Kidney (tissue), 14 donors: ENCODE results near the gene ICE2. TPM values are rescaled to one million over a fixed set of nuclear protein-coding genes. Genes with fewer than 3 reads are reported as not detected.

ENCODE experiments used
- DNase-seq, 5 donors: peaks; one replicate each; pipeline ENCODE4 v3.0.0-alpha.2; 2013 to 2020
- FAIRE-seq: peaks from 2 replicates; lab custom pipeline; 2012; peaks lifted over from hg19 to GRCh38; lab: Jason Lieb, UNC
- H3K27ac ChIP-seq, 2 donors: one replicate each; pipeline ENCODE4 v1.7.0; 2013; ENCODE audit warnings: low read depth in 2 of 2, low read length in 2 of 2, inconsistent platforms in 1 of 2
- H3K27me3 ChIP-seq: one replicate; pipeline ENCODE4 v1.7.1; 2013; ENCODE audit warnings: low read length, inconsistent platforms; ENCODE audit not compliant: control insufficient read depth, insufficient read depth
- H3K36me3 ChIP-seq, 3 donors: one replicate each; pipeline versions ENCODE4 v1.7.0 to v1.7.1; 2013; ENCODE audit warnings: low read length in 3 of 3, control low read depth in 1 of 3, inconsistent platforms in 1 of 3; ENCODE audit not compliant: insufficient read depth in 3 of 3, control insufficient read depth in 2 of 3
- H3K4me1 ChIP-seq, 3 donors: one replicate each; pipeline versions ENCODE4 v1.7.0 to v1.7.1; 2013; ENCODE audit warnings: low read length in 3 of 3, inconsistent platforms in 1 of 3, low read depth in 1 of 3; ENCODE audit not compliant: control insufficient read depth in 2 of 3, insufficient read depth in 2 of 3
- H3K4me3 ChIP-seq, 3 donors: one replicate each; pipeline versions ENCODE4 v1.7.0 to v1.8.1; 2013; ENCODE audit warnings: low read length in 3 of 3, control low read depth in 1 of 3, inconsistent platforms in 1 of 3
- H3K9ac ChIP-seq, 3 donors: one replicate each; pipeline versions ENCODE4 v1.7.0 to v1.7.1; 2013; ENCODE audit warnings: low read length in 3 of 3, control low read depth in 1 of 3, inconsistent platforms in 1 of 3
- H3K9me3 ChIP-seq, 3 donors: one replicate each; pipeline versions ENCODE4 v1.7.0 to v1.7.1; 2013; ENCODE audit warnings: low read length in 3 of 3, control low read depth in 1 of 3, inconsistent platforms in 1 of 3; ENCODE audit not compliant: control insufficient read depth in 2 of 3, insufficient read depth in 1 of 3
- CTCF ChIP-seq: IDR thresholded peaks from 3 replicates; pipeline ENCODE4 v1.5.1; 2012; ENCODE audit warnings: mild to moderate bottlenecking, moderate library complexity, borderline replicate concordance; ENCODE audit not compliant: insufficient read depth; ENCODE audit errors: extremely low read depth
- intact Hi-C: fragments of 100-400 bp; cut with DNase I; formaldehyde crosslinking; loops from one replicate; pipeline ENCODE4 v1.11.1; 2022
- polyA plus RNA-seq: library from polyadenylated mRNA; stranded (reverse); fragments of 350-450 nt; fragmentation: Illumina TruSeq; extraction: RNeasy Lipid Tissue Mini Kit (QIAGEN cat#74804); gene quantifications from one replicate; pipeline ENCODE4 v1.2.3, GENCODE V29; 2014; ENCODE audit warnings: low read depth, low replicate concordance; ENCODE audit not compliant: insufficient read depth
- total RNA-seq: library from RNA; stranded (reverse); fragmentation: NEBNext Ultra II Directional; extraction: Animal tissue kit (Norgen Biotek cat#: 25700); gene quantifications from one replicate; pipeline ENCODE4 v1.2.1, GENCODE V29; 2021
- donor health status: control.
- donor health status: control.
- donor health status: control.
- donor health status: control.
- donor health status: control.
- donor health status: DM: yes; HTN: yes; CAD: no.
- donor health status: Normal renal cell carcinoma (clear cell type).

Gene ICE2
- total and polyA plus RNA-seq, 2 donors from 2014 or later = 16.4 to 61.4 TPM

- Histone ChIP-seq H3K27ac (no peak overlapping the region), H3K9me3 (no peaks in the 10 kb centered on the region), H3K4me3 (no peak overlapping the region), H3K9ac (no peak overlapping the region), H3K27me3 (no peaks in the 10 kb centered on the region), H3K36me3 (peaks cover 3 to 4% (median 3%) of the 10 kb centered on the region in 3 donors), H3K4me1 (no peaks in the 10 kb centered on the region)
- intact Hi-C loops = no loop called here
- DNase-seq (no peak), FAIRE-seq (no peak)
- TF ChIP-seq CTCF = no peak
Observed at GRCh38 chr15:60460931-60461330, 18.0 kb downstream of the ICE2 start.

- Histone ChIP-seq H3K9me3 (no peaks in the 10 kb centered on the region), H3K27me3 (no peaks in the 10 kb centered on the region), H3K4me1 (no peaks in the 10 kb centered on the region), H3K4me3 (no peak overlapping the region), H3K36me3 (peaks cover 0 to 20% (median 5%) of the 10 kb centered on the region in 3 donors), H3K27ac (no peak overlapping the region), H3K9ac (no peak overlapping the region)
- intact Hi-C loops = no loop called here
- FAIRE-seq (no peak), DNase-seq (no peak)
- no peak for TF ChIP-seq CTCF
Observed at GRCh38 chr15:60458721-60459120, 20.2 kb downstream of the ICE2 start.

- H3K4me3 ChIP-seq = no peak overlapping the region
- FAIRE-seq (no peak), DNase-seq (no peak)
- peaks cover 3 to 25% (median 3%) of the 10 kb centered on the region in 3 donors for H3K36me3 ChIP-seq
- no peaks in the 10 kb centered on the region for H3K4me1 ChIP-seq
- H3K9me3 ChIP-seq = no peaks in the 10 kb centered on the region
- no peak for TF ChIP-seq CTCF
- intact Hi-C loops = no loop called here
- no peak overlapping the region for H3K27ac ChIP-seq
- no peak overlapping the region for H3K9ac ChIP-seq
- no peaks in the 10 kb centered on the region for H3K27me3 ChIP-seq
Observed at GRCh38 chr15:60457985-60458384, 21.0 kb downstream of the ICE2 start.

- Histone ChIP-seq H3K27ac (no peak overlapping the region), H3K9ac (no peak overlapping the region), H3K9me3 (no peaks in the 10 kb centered on the region), H3K36me3 (peaks cover 3 to 29% (median 5%) of the 10 kb centered on the region in 3 donors), H3K4me1 (no peaks in the 10 kb centered on the region), H3K27me3 (no peaks in the 10 kb centered on the region), H3K4me3 (no peak overlapping the region)
- FAIRE-seq = no peak
- intact Hi-C loops = no loop called here
- TF ChIP-seq CTCF = no peak
- no peak for DNase-seq
Observed at GRCh38 chr15:60454824-60455223, 24.1 kb downstream of the ICE2 start.
